ENCODE measurements around the gene DCK. TPM values are rescaled to one million over a fixed set of nuclear protein-coding genes. Genes with fewer than 3 reads are reported as not detected.
A peak's percentile ranks its signal among the peaks of the same experiment; 100 is the strongest.

DCK gene
- 2.4 and 39.4 TPM in 2 replicates for total RNA-seq (2011; cell fraction: chromatin; rRNA removed; ENCODE audit: low replicate concordance)
- 1.7 and 2.2 TPM in 2 replicates for total RNA-seq (2011; cell fraction: nucleolus; rRNA removed)
- 3.5 and 7.2 TPM in 2 replicates for total RNA-seq (2011; cell fraction: nucleoplasm; rRNA removed)
- total RNA-seq (2014; rRNA removed) (11.3 and 14.2 TPM in 2 replicates), total RNA-seq (2014; rRNA removed; fragmentation: Illumina TruSeq; extraction: Trizol) (21.8 and 24.9 TPM in 2 replicates), total RNA-seq (2015; rRNA removed; fragmentation: Illumina TruSeq; extraction: Trizol) (19.3 and 20.9 TPM in 2 replicates), total RNA-seq (2021) (18.1 and 18.5 TPM in 2 replicates), polyA plus RNA-seq (2011; rRNA removed) (12.0 and 14.4 TPM in 2 replicates), polyA plus RNA-seq (2014; fragmentation: Illumina TruSeq; extraction: Trizol) (21.1 and 25.8 TPM in 2 replicates), polyA plus RNA-seq (2014; fragmentation: Nextera tagmentation; extraction: Ambion mirVana) (10 to 100 TPM; 19.6 to 21.2 TPM), polyA plus RNA-seq (2014; rRNA removed) (15.8 and 16.7 TPM in 2 replicates), polyA minus RNA-seq (2011; rRNA and poly(A)+ RNA removed) (8.5 and 11.5 TPM in 2 replicates), Bru-seq, nascent RNA (percentile 79 among the genes with signal in this experiment), BruChase-seq, experiment 1, labeled RNA remaining after a 2-hour chase (percentile 79 among the genes with signal in this experiment), BruChase-seq, experiment 2, labeled RNA remaining after a 6-hour chase (percentile 79 among the genes with signal in this experiment)
- polyA plus RNA-seq (2011; cell fraction: cytosol; rRNA removed): 3.3 and 6.8 TPM in 2 replicates
- polyA plus RNA-seq (2011; cell fraction: nucleus; rRNA removed): 2.4 and 3.8 TPM in 2 replicates
- 14.8 and 21.4 TPM in 2 replicates for polyA plus RNA-seq (2012)
- polyA minus RNA-seq (2011; cell fraction: cytosol; rRNA and poly(A)+ RNA removed): 6.8 and 8.3 TPM in 2 replicates
- polyA minus RNA-seq (2011; cell fraction: nucleus; rRNA and poly(A)+ RNA removed): 2.4 and 4.7 TPM in 2 replicates
- long read RNA-seq, experiment 1, transcript DCK-201 (7 exons, 2,716 nt): major isoform, 150 of 179 reads
- long read RNA-seq, experiment 1, partial matches to known transcripts: 22 of 179 reads
- long read RNA-seq, experiment 1, other reads (novel, unspliced or antisense): 4 of 179 reads
- long read RNA-seq, experiment 2, partial matches to known transcripts: 13 of 13 reads
- long read RNA-seq, experiment 2, other reads (novel, unspliced or antisense): 0 of 13 reads
- long read RNA-seq, experiment 3, transcript DCK-201 (7 exons, 2,716 nt): major isoform, 33 of 35 reads
- long read RNA-seq, experiment 3, partial matches to known transcripts: 0 of 35 reads
- long read RNA-seq, experiment 3, other reads (novel, unspliced or antisense): 2 of 35 reads

DNA sequence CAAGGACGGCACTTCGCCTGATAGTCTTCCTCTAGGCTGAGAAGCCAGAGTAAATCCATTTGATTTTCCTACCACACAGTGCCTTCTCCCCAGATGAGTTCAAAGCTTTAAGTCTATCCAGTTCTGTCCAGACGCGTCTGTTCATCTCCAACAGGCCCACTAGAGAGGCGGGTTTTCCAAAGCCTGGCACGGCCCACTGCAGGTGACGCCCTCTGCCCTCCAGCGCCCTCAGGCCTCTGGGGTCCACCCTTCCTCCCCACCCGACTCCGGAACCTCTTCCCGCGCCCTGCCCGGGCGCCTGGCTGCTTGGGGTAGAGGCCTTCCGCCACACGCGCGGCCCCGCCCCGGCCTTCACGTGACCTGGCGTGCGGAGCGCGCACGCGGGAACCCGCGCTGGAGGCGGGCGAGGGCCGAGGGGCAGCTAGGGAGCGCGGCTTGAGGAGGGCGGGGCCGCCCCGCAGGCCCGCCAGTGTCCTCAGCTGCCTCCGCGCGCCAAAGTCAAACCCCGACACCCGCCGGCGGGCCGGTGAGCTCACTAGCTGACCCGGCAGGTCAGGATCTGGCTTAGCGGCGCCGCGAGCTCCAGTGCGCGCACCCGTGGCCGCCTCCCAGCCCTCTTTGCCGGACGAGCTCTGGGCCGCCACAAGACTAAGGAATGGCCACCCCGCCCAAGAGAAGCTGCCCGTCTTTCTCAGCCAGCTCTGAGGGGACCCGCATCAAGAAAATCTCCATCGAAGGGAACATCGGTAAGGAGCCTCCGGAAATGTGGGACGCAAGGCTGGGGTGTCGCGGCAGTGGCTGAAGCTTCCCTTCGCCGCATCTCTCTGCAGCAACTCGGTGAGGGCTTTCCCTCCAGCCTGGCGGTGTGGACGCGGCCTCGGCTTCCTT is at the start of gene DCK:
TSS of gene DCK (plus strand) at position 469 of the 888 bp plus-strand sequence. CDS start at position 656, 187 bp downstream.
- Histone ChIP-seq H3K9me1 (ENCODE audit: control insufficient read depth, insufficient read depth, low read length) (no peaks in the 10 kb centered on the region), H3K27ac (ENCODE audit: extremely low read depth, low read depth, low read length) (peak within 1 kb of the TSS; percentile 85), H2AFZ (ENCODE audit: low read depth, low read length) (peak within 1 kb of the TSS; percentile 94), H3K27me3 (ENCODE audit: control insufficient read depth in 2 of 2, insufficient read depth in 2 of 2, low read length in 2 of 2) (no peaks in the 10 kb centered on the region), H3K79me2 (ENCODE audit: control insufficient read depth, insufficient read depth, low read length) (peaks cover 55% of the 10 kb centered on the region), H3K9ac (ENCODE audit: insufficient read depth in 1 of 2, low read depth in 2 of 2, low read length in 2 of 2) (peak within 1 kb of the TSS; percentile 79 to 99), H4K20me1 (replicated peaks; ENCODE audit: control insufficient read depth, insufficient read depth, low read length) (no peaks in the 10 kb centered on the region), H3K36me3 (ENCODE audit: control insufficient read depth, insufficient read depth, low read length) (peaks cover 6% of the 10 kb centered on the region; the same call in 1 of the 3 replicates), H3K4me1 (replicated peaks in 1 of 2; ENCODE audit: control insufficient read depth in 2 of 2, insufficient read depth in 2 of 2, low read length in 2 of 2) (peaks cover 15 to 19% of the 10 kb centered on the region in 2 experiments; a peak in 4 of 5 replicates), H3K4me3 (peak within 1 kb of the TSS; percentile 82), H3K9me3 (replicated peaks; ENCODE audit: control insufficient read depth, insufficient read depth, low read depth, low read length) (no peaks in the 10 kb centered on the region), H3K4me2 (ENCODE audit: insufficient read depth, low read length) (peak within 1 kb of the TSS; percentile 85)
- DNase-seq (ENCODE audit: extremely low read depth in 1 of 4, low spot score in 3 of 4): peak; percentile 92 to 96 (median 93)
- intact Hi-C loops (cut with micrococcal nuclease) (loop anchor here (1.0 to 10.0 kb wide), 3 partner anchors 90 to 289 kb away; partner anchors contain the start of gene GRSF1), in situ Hi-C loops (cut with MboI) (no loop called here)
- no TSS peak for BruUV-seq (replicated peaks)
- ChIA-PET CTCF (ENCODE audit: low intra/inter-chr PET ratio) (no interaction called here), POLR2A (interaction anchor here (0.5 to 1.3 kb wide), 9 partner anchors 11 to 430 kb away, joined by 3 to 7 read pairs (median 3); partner anchors contain the start of gene MOB1B)
- peak; percentile 91 for ATAC-seq
- WGBS (ENCODE audit: insufficient coverage, low coverage, missing lambda C conversion rate): under 1% methylated on average over 64 of the region's 74 CpGs
- peak; percentile 35 for FAIRE-seq
- TF ChIP-seq TCF7L2 (IDR thresholded peaks at IDR 0.05; ENCODE audit: low read depth, low read length): no peak
- TF ChIP-seq NFIC (IDR thresholded peaks at IDR 0.05): peak; percentile 60
- peak; percentile 87 for TF ChIP-seq POLR2AphosphoS5 (IDR thresholded peaks at IDR 0.05; ENCODE audit: control insufficient read depth, insufficient read depth, low read depth, low read length)
- TF ChIP-seq, protein P1, sequence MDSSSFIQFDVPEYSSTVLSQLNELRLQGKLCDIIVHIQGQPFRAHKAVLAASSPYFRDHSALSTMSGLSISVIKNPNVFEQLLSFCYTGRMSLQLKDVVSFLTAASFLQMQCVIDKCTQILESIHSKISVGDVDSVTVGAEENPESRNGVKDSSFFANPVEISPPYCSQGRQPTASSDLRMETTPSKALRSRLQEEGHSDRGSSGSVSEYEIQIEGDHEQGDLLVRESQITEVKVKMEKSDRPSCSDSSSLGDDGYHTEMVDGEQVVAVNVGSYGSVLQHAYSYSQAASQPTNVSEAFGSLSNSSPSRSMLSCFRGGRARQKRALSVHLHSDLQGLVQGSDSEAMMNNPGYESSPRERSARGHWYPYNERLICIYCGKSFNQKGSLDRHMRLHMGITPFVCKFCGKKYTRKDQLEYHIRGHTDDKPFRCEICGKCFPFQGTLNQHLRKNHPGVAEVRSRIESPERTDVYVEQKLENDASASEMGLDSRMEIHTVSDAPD (CRISPR knock-in tag; IDR thresholded peaks at IDR 0.05): no peak
- TF ChIP-seq, protein P2, sequence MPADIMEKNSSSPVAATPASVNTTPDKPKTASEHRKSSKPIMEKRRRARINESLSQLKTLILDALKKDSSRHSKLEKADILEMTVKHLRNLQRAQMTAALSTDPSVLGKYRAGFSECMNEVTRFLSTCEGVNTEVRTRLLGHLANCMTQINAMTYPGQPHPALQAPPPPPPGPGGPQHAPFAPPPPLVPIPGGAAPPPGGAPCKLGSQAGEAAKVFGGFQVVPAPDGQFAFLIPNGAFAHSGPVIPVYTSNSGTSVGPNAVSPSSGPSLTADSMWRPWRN (IDR thresholded peaks at IDR 0.05; ENCODE audit: low read depth): 0 out of 2 replicates have a peak, but pooled peaks have one; percentile 26
- TF ChIP-seq, protein P3, sequence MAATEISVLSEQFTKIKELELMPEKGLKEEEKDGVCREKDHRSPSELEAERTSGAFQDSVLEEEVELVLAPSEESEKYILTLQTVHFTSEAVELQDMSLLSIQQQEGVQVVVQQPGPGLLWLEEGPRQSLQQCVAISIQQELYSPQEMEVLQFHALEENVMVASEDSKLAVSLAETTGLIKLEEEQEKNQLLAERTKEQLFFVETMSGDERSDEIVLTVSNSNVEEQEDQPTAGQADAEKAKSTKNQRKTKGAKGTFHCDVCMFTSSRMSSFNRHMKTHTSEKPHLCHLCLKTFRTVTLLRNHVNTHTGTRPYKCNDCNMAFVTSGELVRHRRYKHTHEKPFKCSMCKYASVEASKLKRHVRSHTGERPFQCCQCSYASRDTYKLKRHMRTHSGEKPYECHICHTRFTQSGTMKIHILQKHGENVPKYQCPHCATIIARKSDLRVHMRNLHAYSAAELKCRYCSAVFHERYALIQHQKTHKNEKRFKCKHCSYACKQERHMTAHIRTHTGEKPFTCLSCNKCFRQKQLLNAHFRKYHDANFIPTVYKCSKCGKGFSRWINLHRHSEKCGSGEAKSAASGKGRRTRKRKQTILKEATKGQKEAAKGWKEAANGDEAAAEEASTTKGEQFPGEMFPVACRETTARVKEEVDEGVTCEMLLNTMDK (IDR thresholded peaks at IDR 0.05; ENCODE audit: borderline replicate concordance, insufficient read depth, low read depth, low read length, poor library complexity, severe bottlenecking): no peak
- TF ChIP-seq, protein P4, sequence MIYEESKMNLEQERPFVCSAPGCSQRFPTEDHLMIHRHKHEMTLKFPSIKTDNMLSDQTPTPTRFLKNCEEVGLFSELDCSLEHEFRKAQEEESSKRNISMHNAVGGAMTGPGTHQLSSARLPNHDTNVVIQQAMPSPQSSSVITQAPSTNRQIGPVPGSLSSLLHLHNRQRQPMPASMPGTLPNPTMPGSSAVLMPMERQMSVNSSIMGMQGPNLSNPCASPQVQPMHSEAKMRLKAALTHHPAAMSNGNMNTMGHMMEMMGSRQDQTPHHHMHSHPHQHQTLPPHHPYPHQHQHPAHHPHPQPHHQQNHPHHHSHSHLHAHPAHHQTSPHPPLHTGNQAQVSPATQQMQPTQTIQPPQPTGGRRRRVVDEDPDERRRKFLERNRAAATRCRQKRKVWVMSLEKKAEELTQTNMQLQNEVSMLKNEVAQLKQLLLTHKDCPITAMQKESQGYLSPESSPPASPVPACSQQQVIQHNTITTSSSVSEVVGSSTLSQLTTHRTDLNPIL (CRISPR knock-in tag; IDR thresholded peaks at IDR 0.05): no peak
